ENCODE results near the gene STK32B.
"Not testable (repeated sequence)": the region's sequence is repeated elsewhere in the genome, so short reads cannot be mapped to it uniquely, and the experiment has no call there.

STK32B gene

DNA sequence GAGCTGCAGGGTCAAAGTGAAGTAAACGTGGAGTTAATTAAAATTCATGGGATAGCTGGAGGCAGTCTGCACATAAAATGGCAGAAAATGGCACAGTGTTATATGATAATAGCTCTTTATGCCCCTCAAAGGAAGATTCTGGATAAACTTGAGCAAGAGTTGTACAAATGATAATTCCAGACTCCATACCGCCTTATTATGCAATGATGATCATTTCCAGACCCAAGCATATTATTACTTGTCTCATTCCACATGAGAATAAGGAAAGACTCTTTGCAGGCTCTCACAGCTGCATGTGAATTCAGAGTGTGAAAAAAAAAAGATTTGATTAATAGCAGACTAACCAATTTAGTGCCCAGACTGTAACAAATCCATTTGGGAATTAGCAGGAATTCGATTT is 105.4 kb downstream of the STK32B start:
- no peak for FAIRE-seq

DNA sequence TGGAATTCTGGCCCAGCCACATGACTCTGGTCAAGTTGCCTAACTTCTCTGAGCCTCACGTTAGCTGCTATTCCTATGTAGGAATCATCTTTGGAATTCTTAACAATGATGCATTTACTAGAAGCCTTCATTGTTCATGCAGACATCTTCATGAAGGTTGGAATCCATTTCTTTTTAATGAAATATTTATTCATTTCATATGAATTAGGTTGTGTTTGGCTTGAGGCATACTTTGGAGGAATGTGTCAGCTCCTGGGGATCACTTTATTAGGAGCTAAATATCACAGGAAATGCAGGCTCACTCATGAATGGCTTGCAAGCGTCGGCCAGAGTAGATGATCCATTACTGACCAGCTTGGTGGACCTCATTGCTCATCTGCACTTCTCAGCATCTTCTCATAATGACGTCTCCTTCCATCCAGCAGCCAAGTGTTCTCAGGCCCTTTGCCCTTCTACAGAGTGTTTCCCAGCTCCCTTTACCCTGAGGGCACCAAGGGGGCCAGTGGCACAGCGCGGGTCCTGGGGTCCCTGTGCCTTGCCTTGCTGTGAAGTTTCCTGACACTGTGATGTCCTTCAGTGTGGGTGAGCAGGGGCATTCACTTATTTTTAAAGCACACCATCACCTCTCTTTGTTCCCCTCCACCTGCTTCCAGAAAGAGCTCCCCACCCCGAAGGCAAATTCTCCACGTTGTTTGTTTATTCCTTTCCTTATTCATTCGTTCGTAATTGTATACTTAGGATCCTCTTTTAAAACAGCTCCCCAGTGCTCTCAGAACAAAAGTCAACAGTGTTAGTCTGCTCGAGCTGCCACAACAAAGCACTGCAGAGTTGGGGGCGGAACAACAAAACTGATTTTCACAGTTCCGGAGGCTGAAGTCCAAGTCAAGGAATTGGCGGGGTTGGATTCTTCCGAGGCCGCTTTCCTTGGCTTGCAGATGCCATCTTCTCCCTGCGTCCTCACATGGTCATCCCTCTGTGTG is 106.8 kb downstream of the STK32B start:
- DNase-seq (ENCODE audit: insufficient read length, low spot score) (no peak), FAIRE-seq (no peak)

More for the DNA sequence above, 105.4 kb downstream of the STK32B start:
- no peak for DNase-seq (ENCODE audit: insufficient read length, low spot score)

DNA sequence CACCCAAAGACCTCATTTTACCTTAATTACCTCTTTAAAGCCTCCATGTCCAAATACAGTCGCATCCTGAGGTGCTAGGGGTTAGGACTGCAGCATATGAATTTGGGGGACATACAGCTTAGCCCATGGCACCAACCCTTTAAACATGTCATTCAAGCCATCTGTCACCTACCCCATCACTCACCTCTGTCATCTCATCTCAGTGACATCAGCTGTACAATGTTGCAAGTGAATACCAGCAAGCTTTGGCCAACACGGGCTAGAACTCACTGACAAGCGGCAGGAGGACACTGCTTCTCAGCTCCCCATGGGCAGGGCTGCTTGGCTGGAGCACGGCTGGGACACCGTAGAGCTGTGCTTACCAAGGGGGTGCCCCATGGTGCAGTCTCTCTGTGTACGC is 107.5 kb downstream of the STK32B start:
- DNase-seq (ENCODE audit: insufficient read length, low spot score) = no peak

DNA sequence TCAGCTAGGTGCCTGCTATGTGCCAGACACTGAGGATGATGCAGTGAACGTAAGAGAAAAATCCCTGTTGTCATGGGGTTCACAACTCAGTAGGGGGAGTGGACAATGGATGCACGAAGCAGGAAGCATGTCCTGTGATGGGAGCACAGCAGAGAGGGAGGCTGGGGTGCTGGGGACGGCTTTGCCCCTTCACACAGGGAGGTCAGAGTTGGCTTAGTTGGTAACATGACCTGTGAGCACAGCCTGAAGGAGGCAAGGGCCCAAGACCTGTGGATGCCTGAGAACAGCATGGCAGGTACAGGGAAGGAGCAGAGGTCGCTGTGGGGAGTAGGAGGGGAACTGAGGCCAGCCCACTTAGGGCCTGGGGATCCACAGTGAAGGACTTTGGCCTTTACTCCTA is 109.4 kb downstream of the STK32B start:
- DNase-seq (ENCODE audit: insufficient read length, low spot score) (no peak), FAIRE-seq (no peak)

More for the DNA sequence above, 107.5 kb downstream of the STK32B start:
- FAIRE-seq = no peak

DNA sequence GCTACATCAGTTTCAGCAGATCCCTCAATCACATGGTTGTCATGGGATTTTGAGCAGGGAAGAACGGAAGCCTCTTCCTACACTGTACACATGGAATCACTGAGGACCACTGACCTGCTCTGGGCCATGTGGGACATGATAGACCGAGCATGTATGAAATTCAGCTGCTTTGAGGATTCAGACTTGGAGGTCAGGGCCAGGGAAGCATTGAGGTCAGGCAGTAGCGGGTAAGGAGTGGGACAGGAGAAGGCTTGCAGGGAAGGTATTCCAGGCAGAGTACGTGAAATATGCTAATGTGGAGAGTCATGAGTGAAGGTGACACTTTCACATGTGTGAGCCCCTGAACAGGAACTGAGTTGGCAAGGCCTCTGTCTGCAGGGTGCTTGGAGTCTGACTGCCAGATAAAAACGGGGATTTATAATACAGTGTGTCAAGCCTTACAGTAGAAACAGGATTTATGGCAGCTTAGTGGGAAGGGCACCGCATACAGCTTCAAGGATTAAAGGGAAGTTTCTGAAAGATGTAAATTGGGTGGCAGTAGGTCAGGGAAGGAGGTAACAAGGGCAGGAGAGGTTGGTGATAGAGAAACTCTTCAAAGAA is 111.7 kb downstream of the STK32B start:
- FAIRE-seq (no peak), DNase-seq (ENCODE audit: insufficient read length, low spot score) (no peak)

DNA sequence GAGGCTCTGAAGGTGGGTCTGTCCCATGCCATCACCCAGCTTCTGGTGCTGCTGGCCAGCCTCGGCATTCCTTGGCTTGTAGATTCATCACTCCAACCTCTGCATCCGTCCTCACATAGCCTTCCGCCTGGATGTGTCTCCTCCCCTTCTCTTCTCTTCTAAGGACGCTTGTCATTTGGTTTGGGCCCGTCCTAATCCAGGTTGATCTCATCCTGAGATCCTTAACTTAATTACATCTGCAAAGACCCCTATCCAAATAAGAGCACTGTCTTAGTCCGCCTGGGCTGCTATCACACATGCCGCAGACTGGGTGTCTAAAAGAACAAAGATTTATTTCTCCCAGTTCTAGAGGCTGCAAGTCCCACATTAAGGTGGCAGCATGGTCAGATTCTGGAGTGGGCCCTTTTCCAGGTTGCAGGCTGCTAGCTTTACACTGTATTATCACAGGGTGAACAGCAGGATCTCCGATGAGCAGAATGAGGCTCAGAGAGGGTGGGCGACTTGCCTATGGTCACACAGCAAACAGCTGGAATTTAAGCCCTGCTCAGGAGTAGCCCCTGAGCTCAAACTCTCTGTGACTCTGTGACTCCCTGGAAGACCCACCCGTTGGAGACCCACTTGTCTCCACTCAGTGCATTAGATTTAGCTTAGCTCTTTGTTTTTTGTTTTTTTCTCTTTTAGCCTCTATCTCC is 113.1 kb downstream of the STK32B start:
- DNase-seq (ENCODE audit: insufficient read length, low spot score) (no peak), FAIRE-seq (no peak)

DNA sequence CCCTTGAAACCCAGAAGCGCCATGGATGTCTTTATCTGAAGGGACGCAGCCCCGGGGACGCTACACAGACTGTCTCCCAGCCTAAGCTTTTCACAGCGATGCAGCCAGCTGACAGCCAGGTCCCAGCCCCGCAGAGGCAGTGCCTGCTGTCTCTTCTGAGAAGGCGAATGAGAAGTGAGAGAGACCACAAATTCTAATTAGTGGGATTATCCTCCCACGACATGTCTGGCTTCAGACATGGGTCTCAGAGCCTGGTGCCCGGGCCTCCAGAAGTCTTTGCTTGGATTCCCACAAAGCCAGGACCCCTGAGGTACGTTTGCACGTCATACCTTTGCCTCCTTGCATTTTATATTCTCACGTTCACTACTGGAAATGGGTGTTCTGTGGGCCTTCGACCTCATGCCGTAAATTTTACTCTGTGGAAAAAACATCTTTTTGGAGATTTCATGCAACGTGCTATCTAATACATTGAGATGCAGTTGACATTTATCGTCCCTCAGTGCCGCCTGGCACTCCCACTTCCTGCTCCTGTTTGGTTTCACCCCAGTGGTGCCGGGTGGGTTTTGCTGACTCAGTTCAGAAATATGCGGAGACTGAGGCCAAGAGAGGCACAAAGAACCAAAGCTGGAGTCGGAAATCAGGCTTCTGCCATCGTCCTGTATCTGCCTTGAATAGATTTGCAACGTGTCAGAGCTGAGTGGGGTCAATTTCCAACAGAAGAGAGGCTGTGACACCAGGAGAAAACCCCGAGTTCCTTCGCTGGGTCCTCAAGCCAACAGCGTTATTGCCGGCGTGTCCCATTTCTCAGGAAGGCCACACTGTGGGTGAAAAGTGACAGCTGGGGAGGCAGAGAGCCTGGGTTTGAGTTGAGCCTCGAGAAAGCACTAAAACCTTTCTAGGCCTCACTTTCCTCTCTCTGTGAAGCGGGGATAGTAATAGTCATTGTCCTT is 114.4 kb downstream of the STK32B start:
- FAIRE-seq (no peak), DNase-seq (ENCODE audit: insufficient read length, low spot score) (no peak)

DNA sequence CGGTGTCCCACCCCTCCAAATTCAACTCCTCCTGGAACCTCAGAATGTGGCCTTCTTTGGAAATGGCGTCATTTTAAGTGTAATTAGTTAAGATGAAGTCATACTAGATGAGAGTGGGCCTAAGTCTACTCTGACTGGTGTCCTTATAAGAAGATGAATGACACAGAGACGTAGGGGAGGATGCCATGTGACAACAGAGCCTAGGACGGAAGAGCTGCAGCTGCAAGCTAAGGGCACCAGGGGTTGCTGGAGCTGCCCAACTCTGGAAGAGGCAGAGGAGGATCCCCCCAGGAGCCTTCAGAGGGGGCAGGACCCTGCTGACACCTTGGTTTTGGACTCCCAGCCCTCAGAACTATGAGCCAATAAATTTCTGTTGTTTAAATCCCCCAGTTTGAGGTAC is 115.1 kb downstream of the STK32B start:
- FAIRE-seq = no peak

DNA sequence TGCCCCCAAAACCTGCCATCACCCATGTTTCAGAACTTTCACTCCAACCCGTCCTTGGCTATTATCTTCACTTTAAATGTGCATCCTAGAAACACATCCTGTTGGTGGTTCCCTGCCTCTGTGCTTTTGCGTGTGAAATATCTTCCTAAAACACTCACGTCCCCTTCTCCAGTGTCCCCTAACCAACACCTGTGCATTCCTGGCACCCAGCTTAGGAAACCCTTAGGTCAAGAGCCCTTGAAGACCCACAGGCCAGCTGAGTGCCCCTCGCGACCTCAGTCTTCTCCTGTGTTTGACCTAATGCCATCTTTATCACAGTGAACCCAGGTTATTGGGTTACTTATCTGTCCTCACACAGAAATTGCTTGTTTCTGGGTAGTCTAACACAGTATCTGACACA is 117.6 kb downstream of the STK32B start:
- no peak for DNase-seq (ENCODE audit: insufficient read length, low spot score)
- FAIRE-seq = no peak

More for the DNA sequence above, 115.1 kb downstream of the STK32B start:
- no peak for DNase-seq (ENCODE audit: insufficient read length, low spot score)

DNA sequence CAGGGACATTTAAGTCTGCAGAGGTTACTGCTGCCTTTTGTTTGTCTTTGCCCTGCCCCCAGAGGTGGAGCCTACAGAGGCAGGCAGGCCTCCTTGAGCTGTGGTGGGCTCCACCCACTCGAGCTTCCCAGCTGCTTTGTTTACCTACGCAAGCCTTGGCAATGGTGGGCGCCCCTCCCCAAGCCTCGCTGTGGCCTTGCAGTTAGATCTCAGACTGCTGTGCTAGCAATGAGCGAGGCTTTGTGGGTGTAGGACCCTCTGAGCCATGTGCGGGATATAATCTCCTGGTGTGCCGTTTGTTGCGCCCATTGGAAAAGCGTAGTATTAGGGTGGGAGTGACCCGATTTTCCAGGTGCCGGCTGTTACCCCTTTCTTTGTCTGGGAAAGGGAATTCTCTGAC is 124.6 kb downstream of the STK32B start:
- not testable (repeated sequence) for FAIRE-seq; DNase-seq (ENCODE audit: insufficient read length, low spot score)

DNA sequence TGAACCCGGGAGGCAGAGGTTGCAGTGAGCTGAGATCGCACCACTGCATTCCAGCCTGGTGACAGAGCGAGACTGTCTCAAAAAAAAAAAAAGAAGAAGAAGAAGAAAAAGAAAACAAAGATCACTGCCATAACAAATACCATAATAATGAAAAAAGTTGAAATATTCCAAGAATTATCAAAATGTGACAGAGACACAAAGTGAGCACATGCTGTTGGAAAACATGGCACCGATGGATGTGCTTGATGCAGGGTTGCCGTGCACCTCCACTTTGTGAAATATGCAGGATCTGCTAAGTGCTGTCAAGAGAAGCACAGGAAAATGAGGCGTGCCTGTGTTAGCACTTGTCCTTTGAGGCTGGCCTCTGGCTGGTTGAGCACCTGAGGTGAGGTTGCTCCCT is 133.3 kb downstream of the STK32B start:
- no peak for FAIRE-seq

DNA sequence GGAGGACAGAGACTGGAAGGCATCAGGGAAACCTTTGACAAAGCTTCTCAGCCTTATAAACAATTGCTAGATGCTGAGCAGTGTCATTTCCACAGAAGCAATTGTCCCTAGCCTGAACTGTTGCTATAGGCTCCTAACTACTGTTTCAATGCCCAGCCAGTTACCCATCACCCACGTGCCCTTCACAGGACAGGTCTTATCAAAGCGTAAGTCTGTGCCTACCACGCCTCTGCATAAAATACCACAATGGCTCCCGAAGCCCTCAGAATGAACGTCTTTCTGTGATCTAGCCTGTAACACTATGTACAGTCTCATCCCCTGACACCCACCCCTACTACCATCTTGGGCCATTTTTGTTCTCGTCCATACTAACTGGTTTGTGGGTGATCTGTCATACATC is 134.3 kb downstream of the STK32B start:
- FAIRE-seq = no peak

More for the DNA sequence above, 133.3 kb downstream of the STK32B start:
- no peak for DNase-seq (ENCODE audit: insufficient read length, low spot score)

DNA sequence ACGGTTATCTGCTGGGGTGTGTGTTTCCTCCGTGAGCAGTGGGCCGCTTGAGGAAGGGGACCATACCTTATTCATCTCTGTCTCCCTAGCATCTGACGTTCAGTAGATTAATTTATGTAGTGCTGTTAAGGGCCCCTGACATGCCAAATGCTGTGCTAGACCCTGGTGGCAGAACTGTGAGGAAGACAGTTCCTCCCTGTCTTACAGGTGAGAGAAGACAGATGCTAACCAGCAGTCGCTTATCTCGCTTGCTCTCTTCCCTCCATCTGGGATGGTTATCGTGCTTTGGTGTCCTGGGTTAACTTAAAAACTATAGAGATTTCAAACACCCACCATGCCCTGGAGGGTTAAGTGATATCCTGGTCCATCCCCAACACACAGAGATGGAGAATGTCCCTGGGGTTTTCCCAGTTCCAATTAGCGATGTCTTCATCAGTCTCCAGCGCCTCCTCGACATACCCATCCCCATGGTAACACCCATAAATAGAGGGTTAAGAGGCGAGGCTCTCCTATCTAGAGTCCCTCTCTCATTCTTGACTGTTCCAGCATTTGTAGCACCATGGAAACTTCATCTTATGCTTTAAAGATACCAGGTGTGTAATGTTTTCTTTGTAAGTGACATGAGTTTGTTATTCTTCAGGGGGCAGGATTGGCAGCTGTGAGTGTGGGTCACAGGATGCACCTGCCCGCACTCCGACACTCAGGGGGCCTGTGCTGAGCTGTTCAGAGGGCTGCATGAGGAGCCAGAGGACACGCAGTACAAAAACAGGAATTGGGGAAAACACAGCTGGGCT is 135.2 kb downstream of the STK32B start:
- FAIRE-seq (no peak), DNase-seq (ENCODE audit: insufficient read length, low spot score) (no peak)

More for the DNA sequence above, 134.3 kb downstream of the STK32B start:
- DNase-seq (ENCODE audit: insufficient read length, low spot score) = no peak

DNA sequence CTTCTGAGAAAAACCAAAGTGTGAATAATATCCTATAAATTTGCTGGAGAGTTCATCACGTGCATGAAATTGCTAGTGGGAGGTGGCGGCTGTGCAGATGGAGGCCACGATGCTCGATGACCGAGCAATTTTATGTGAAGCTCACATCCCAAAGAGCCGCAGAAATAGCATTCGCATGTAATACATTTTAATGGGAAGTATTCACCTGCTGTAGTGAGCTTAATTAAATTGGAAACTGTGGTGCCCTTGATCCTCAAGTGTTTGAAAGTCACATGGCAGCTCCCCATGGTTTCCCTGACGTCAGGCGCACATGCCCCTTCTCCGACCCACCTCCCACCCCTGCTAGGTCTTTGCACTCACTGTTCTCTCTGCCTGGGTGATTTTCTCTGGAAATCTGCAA is 136.8 kb downstream of the STK32B start:
- FAIRE-seq (no peak), DNase-seq (ENCODE audit: insufficient read length, low spot score) (no peak)

DNA sequence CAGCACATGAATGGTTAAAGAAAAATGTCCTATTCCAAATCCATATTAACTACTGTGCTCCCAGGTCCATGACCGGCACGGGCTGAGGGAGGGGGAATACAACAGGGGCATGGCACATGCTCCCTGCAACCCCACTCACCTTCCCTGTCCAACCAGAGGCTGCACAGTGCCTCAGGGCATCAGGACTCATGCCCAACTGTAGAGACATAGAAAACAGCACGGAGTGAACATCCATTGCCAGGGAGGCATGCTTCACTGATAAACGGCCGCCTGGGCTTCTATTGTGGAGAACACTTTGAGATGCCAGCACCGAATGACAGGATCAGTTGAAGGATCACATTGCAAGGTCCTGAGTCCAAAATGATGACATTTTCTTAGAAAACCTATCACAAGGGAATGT is 140.6 kb downstream of the STK32B start:
- FAIRE-seq (no peak), DNase-seq (ENCODE audit: insufficient read length, low spot score) (no peak)

DNA sequence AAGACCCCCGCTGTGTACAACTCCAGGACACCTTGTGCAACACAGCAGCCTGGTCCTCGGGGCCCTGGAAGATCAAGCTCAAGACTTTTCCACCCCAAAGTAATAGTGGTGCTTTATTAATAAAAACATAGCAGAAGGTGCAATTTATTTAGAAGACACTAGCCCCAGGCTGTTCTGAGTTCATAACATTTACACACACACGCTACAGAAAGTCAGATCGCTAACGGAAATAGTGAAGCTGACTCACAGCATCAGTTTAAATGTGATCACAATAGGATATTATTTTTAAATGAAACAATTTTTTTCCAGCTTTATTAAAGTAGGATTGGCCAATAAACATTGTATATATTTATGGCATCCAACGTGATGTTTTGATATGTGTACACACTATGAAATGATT is 141.0 kb downstream of the STK32B start:
- FAIRE-seq = no peak
- DNase-seq (ENCODE audit: insufficient read length, low spot score) = no peak

DNA sequence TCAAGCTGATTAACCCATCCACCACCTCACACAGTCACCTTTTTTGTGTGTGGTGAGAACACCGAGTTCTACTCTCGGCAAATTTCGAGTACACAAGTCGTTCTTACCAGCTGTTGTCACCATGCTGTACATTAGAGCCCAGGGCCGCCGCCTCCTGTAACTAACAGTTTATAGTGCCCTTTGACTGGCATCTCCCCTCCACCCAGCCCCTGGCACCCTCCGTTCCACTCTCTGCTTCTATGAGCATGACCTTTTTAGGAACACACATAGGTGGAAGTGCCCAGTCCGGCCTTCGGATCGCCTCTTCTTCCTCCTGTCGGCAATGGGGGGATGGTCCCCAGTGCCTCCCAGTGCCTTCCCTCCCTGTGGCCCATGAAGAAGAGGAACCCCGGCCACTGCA is 141.4 kb downstream of the STK32B start:
- FAIRE-seq (no peak), DNase-seq (ENCODE audit: insufficient read length, low spot score) (no peak)

DNA sequence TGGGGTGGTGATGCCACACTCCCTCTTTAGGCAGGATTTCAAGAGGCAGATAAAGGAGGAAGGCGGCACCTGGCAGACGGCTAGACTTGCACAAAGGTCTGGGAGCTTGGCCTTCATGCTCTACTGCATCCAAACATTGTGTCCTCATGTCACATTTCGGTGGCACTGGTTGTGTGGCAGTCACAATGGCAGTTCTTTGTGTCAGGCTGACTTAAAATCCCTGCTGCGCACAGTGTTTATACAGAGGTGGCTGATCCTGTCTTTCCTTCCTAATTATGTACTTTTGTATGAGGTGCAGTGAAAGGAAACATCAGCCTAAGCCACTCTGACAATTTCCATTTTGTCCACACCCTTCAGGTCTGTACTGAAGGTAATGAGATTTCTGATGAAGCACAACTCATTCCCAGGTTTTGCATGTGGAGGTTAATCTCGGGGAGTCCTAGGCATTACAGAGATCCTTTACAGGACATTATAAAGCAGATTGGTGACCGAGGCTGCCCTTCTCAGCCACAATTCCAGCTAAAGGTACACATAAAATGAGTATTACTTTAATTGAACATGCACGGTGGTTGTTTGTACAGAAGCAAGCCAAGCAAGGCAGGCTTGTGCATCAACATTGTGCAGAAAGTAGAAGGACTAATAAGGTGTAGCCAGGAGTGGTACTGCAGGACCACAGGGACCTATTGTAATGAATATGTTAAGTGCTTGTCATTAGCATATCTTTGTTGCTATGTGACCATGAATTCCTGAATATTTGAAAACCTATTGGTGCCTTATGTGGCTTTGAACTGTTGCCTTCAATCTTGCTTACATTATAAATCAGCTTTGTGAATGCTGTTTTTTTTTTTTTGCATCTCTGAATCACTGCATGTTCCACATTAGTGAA is 147.6 kb downstream of the STK32B start:
- no peak for DNase-seq (ENCODE audit: insufficient read length, low spot score)
- no peak for FAIRE-seq
